IMR-90 (cell line): Measurements from ENCODE around the gene SFTPB. TPM values are rescaled to one million over a fixed set of nuclear protein-coding genes. Genes with fewer than 3 reads are reported as not detected.
A peak's percentile ranks its signal among the peaks of the same experiment; 100 is the strongest.

Experiments used
- ATAC-seq: fragments of 200-7000 bp; cut with Tn5 transposase; 2 replicates; pipeline ENCODE4 v1.9.1; 2020; ENCODE audit warnings: low read depth, mild to moderate bottlenecking, moderate library complexity
- BruUV-seq: library from RNA; stranded (reverse); fragments of 400-500 nt; replicated peaks from 2 replicates; lab custom pipeline; 2021; lab: Mats Ljungman, UMichigan
- CTCF ChIA-PET: fragments of 300-600 bp; formaldehyde crosslinking; extraction: SDS; loops from one replicate; lab custom pipeline; 2021; ENCODE audit warnings: antibody characterized with exemption; lab: Yijun Ruan, JAX
- POLR2A ChIA-PET: fragments of 300-600 bp; sonication (Branson Sonifier 250); formaldehyde crosslinking; loops from one replicate; lab custom pipeline; 2022; ENCODE audit warnings: antibody characterized with exemption; ENCODE audit not compliant: unreplicated experiment; lab: Charles Lee
- DNase-seq: peaks from one replicate; pipeline ENCODE4 v3.0.0; 2013
- H2AFZ ChIP-seq: replicated peaks from 2 replicates; pipeline ENCODE3; 2013; ENCODE audit warnings: low read length, mild to moderate bottlenecking; ENCODE audit not compliant: poor library complexity
- H2AK5ac ChIP-seq: 2 replicates; pipeline ENCODE4 v1.6.1; 2013; ENCODE audit warnings: low read depth, low read length, inconsistent platforms
- H2AK9ac ChIP-seq: replicated peaks from 2 replicates; pipeline ENCODE3; 2013; ENCODE audit warnings: mild to moderate bottlenecking, low read depth, low read length, moderate library complexity; ENCODE audit not compliant: poor library complexity
- H2BK120ac ChIP-seq: 2 replicates; pipeline ENCODE4 v1.6.1; 2013; ENCODE audit warnings: low read depth, low read length, inconsistent platforms
- H2BK15ac ChIP-seq: 3 replicates; pipeline ENCODE4 v1.6.1; 2013; ENCODE audit warnings: low read depth, low read length, inconsistent platforms
- H2BK20ac ChIP-seq: 2 replicates; pipeline ENCODE4 v1.6.1; 2013; ENCODE audit warnings: low read depth, mild to moderate bottlenecking, inconsistent platforms, low read length, moderate library complexity
- H2BK5ac ChIP-seq: 2 replicates; pipeline ENCODE4 v1.6.1; 2013; ENCODE audit warnings: mild to moderate bottlenecking, low read depth, low read length, inconsistent platforms; ENCODE audit not compliant: poor library complexity, severe bottlenecking
- H3K14ac ChIP-seq: replicated peaks from 2 replicates; pipeline ENCODE4 v1.6.1; 2013; ENCODE audit warnings: low read depth, low read length, inconsistent platforms
- H3K18ac ChIP-seq: 2 replicates; pipeline ENCODE4 v1.6.1; 2013; ENCODE audit warnings: low read depth, low read length, control low read depth
- H3K23ac ChIP-seq: 2 replicates; pipeline ENCODE4 v1.6.1; 2013; ENCODE audit warnings: low read depth, low read length, inconsistent platforms
- H3K27ac ChIP-seq: 2 replicates; pipeline ENCODE4 v1.5.1; 2013; ENCODE audit warnings: mild to moderate bottlenecking, control low read depth, low read length; ENCODE audit not compliant: insufficient read depth
- H3K27me3 ChIP-seq: 2 replicates; pipeline ENCODE4 v1.6.1; 2013; ENCODE audit warnings: low read length; ENCODE audit not compliant: control insufficient read depth, insufficient read depth
- H3K36me3 ChIP-seq: 2 replicates; pipeline ENCODE4 v1.6.1; 2013; ENCODE audit warnings: low read length, mixed read lengths; ENCODE audit not compliant: control insufficient read depth, insufficient read depth
- H3K4ac ChIP-seq: 2 replicates; pipeline ENCODE4 v1.6.1; 2013; ENCODE audit warnings: low read depth, low read length, inconsistent platforms
- H3K4me1 ChIP-seq: 2 replicates; pipeline ENCODE4 v1.6.1; 2013; ENCODE audit warnings: low read length, mixed read lengths; ENCODE audit not compliant: control insufficient read depth, insufficient read depth
- H3K4me2 ChIP-seq: 2 replicates; pipeline ENCODE4 v1.6.1; 2013; ENCODE audit warnings: low read depth, mild to moderate bottlenecking, control low read depth, low read length, moderate library complexity
- H3K4me3 ChIP-seq: 2 replicates; pipeline ENCODE4 v1.5.1; 2013; ENCODE audit warnings: low read depth, mild to moderate bottlenecking, control low read depth, low read length, moderate library complexity; ENCODE audit not compliant: insufficient read depth
- H3K56ac ChIP-seq: 2 replicates; pipeline ENCODE4 v1.6.1; 2013; ENCODE audit warnings: low read length, inconsistent platforms; ENCODE audit not compliant: insufficient read depth; ENCODE audit errors: extremely low read depth
- H3K79me1 ChIP-seq, 2 experiments: 2 replicates each; pipeline ENCODE4 v1.6.1; 2013; ENCODE audit warnings: low read length in 2 of 2, inconsistent platforms in 1 of 2, low read depth in 1 of 2
- H3K9ac ChIP-seq: 2 replicates; pipeline ENCODE4 v1.6.1; 2013; ENCODE audit warnings: low read depth, low read length, control low read depth
- H3K9me1 ChIP-seq: 2 replicates; pipeline ENCODE4 v1.6.1; 2013; ENCODE audit warnings: low read length, inconsistent platforms; ENCODE audit not compliant: insufficient read depth
- H3K9me3 ChIP-seq: 2 replicates; pipeline ENCODE4 v1.6.1; 2013; ENCODE audit warnings: low read length; ENCODE audit not compliant: control insufficient read depth, insufficient read depth
- H4K20me1 ChIP-seq: 2 replicates; pipeline ENCODE4 v1.6.1; 2013; ENCODE audit warnings: low read length, inconsistent platforms; ENCODE audit not compliant: insufficient read depth
- H4K5ac ChIP-seq: 2 replicates; pipeline ENCODE4 v1.6.1; 2013; ENCODE audit warnings: mild to moderate bottlenecking, low read depth, low read length, control low read depth
- H4K8ac ChIP-seq, 2 experiments: 2 replicates each; pipeline ENCODE4 v1.6.1; 2013; ENCODE audit warnings: low read depth in 2 of 2, low read length in 2 of 2, control low read depth in 1 of 2, inconsistent platforms in 1 of 2
- H4K91ac ChIP-seq: 2 replicates; pipeline ENCODE4 v1.6.1; 2013; ENCODE audit warnings: low read depth, low read length, inconsistent platforms; ENCODE audit not compliant: insufficient read depth
- CHD1 ChIP-seq: IDR thresholded peaks from 2 replicates; pipeline ENCODE4 v1.6.1; 2012; ENCODE audit warnings: low read depth, low read length, improper control_type of control experiment
- MAFK ChIP-seq: IDR thresholded peaks from 2 replicates; pipeline ENCODE4 v1.6.1; 2012; ENCODE audit warnings: low read depth, low read length, improper control_type of control experiment
- MXI1 ChIP-seq: IDR thresholded peaks from 2 replicates; pipeline ENCODE4 v1.6.1; 2012; ENCODE audit warnings: low read depth, mild to moderate bottlenecking, low read length, moderate library complexity, borderline replicate concordance
- POLR2A ChIP-seq: IDR thresholded peaks from 2 replicates; pipeline ENCODE4 v1.6.1; 2012; ENCODE audit warnings: mild to moderate bottlenecking, low read depth, low read length
- RAD21 ChIP-seq: IDR thresholded peaks from 2 replicates; pipeline ENCODE4 v1.6.1; 2012; ENCODE audit warnings: low read length, improper control_type of control experiment
- RCOR1 ChIP-seq: IDR thresholded peaks from 2 replicates; pipeline ENCODE4 v1.6.1; 2012; ENCODE audit warnings: mild to moderate bottlenecking, low read length, improper control_type of control experiment; ENCODE audit not compliant: insufficient replicate concordance
- RFX5 ChIP-seq: IDR thresholded peaks from 2 replicates; pipeline ENCODE4 v1.8.0; 2012; ENCODE audit warnings: low read depth, mild to moderate bottlenecking, low read length, moderate library complexity
- SMC3 ChIP-seq: fragments of 150-350 bp; IDR thresholded peaks from 2 replicates; pipeline ENCODE4 v1.6.1; 2016; ENCODE audit warnings: low read depth, mild to moderate bottlenecking, antibody characterized with exemption, low read length, moderate library complexity
- WGBS, 2 experiments: methylation state at CpG; one replicate each; pipeline versions ENCODE4 v1.1.5 to v1.1.7; 2013; ENCODE audit warnings: missing lambda C conversion rate in 2 of 2; ENCODE audit not compliant: insufficient read length in 1 of 2; ENCODE audit errors: extremely low coverage in 2 of 2; 5-methylcytosine and 5-hydroxymethylcytosine counted together
- dilution Hi-C: fragments of 300-500 bp; cut with HindIII; formaldehyde crosslinking; loops from one replicate; pipeline ENCODE4 v1.14.3; 2018; ENCODE audit warnings: low sequenced_read_pairs; ENCODE audit not compliant: unreplicated experiment
- in situ Hi-C: fragments of 300-500 bp; cut with MboI; formaldehyde crosslinking; loops from 3 replicates; pipeline ENCODE4 v1.14.3; 2019; ENCODE audit warnings: low sequenced_read_pairs, inconsistent platforms, mixed read lengths
- intact Hi-C: fragments of 100-400 bp; cut with micrococcal nuclease; formaldehyde crosslinking; loops from 2 replicates; pipeline ENCODE4 v1.10.0; 2022
- polyA plus RNA-seq, 3 experiments: library from polyadenylated mRNA; depleted of rRNA; stranded (reverse); fragments of >200 nt; gene quantifications; 2 replicates each; pipeline ENCODE4 v1.2.3, GENCODE V29; 2012; ENCODE audit warnings: low replicate concordance in 1 of 3
- total RNA-seq: library from RNA; depleted of rRNA; stranded (reverse); fragments of >200 nt; gene quantifications from 2 replicates; pipeline ENCODE4 v1.2.3, GENCODE V29; 2012

Gene SFTPB
- total and polyA plus RNA-seq, 2 of the 4 experiments (the other 2 are of a cell fraction), result not detected

- no peak overlapping the region for H4K91ac ChIP-seq
- no peak for DNase-seq
- no peak overlapping the region for H3K9ac ChIP-seq
- no peak overlapping the region for H2BK20ac ChIP-seq
- 0 out of 2 replicates have a peak, but pooled peaks cover 1% of the 10 kb centered on the region for H3K4me1 ChIP-seq
- dilution Hi-C loops, result no loop called here
- peak overlapping the region; percentile 26 for H3K4ac ChIP-seq
- no peak for ATAC-seq
- H3K27me3 ChIP-seq, result no peaks in the 10 kb centered on the region
- peak overlapping the region; percentile 56; the same call in 1 of the 2 replicates for H2BK120ac ChIP-seq
- in situ Hi-C loops, result no loop called here
- H2AFZ ChIP-seq, result no peak overlapping the region
- no peak overlapping the region for H3K4me3 ChIP-seq
- ChIA-PET POLR2A (no interaction called here), CTCF (interaction anchor here (0.6 kb wide), 2 partner anchors 28 to 49 kb away, joined by 3 to 5 read pairs; no protein-coding TSS in a partner anchor)
- intact Hi-C loops, result no loop called here
- no peak overlapping the region for H3K18ac ChIP-seq
- H2AK9ac ChIP-seq, result peak overlapping the region; percentile 44
- H3K9me3 ChIP-seq, result no peaks in the 10 kb centered on the region
- 78% methylated on average over 5 of the region's 5 CpGs; no CpG with 5 or more reads in 1 of the 2 experiments for WGBS, 2 experiments
- 0 out of 3 replicates have a peak overlapping the region, but pooled peaks have one; percentile 45 for H2BK15ac ChIP-seq
- H3K23ac ChIP-seq, result 0 out of 2 replicates have a peak overlapping the region, but pooled peaks have one; percentile 10
- no peak overlapping the region for H4K5ac ChIP-seq
- H3K14ac ChIP-seq, result no peak overlapping the region
- TF ChIP-seq CHD1 (no peak), RCOR1 (no peak), RFX5 (no peak), MAFK (no peak), RAD21 (no peak), MXI1 (no peak), SMC3 (no peak), POLR2A (no peak)
- H3K9me1 ChIP-seq, result peaks cover 7% of the 10 kb centered on the region
- no peak overlapping the region for H3K56ac ChIP-seq
- no peaks in the 10 kb centered on the region for H3K36me3 ChIP-seq
- no peak overlapping the region for H3K4me2 ChIP-seq
- H3K79me1 ChIP-seq, result no peaks in the 10 kb centered on the region
- BruUV-seq, result no TSS peak
- peak overlapping the region; percentile 55 for H2AK5ac ChIP-seq
- H4K8ac ChIP-seq, result no peak overlapping the region
- H2BK5ac ChIP-seq, result no peak overlapping the region
- no peak overlapping the region for H3K27ac ChIP-seq
- H4K20me1 ChIP-seq, result no peaks in the 10 kb centered on the region
Observed at GRCh38 chr2:85681372-85681763, 13.4 kb upstream of the SFTPB start.
